Brain pericyte (primary cell): Measurements from ENCODE around the gene GABRA4.

Source experiments
- DNase-seq: peaks from one replicate; pipeline ENCODE4 v3.0.0-alpha.2; 2012; ENCODE audit warnings: low read depth, low spot score

The GABRA4 gene

DNA sequence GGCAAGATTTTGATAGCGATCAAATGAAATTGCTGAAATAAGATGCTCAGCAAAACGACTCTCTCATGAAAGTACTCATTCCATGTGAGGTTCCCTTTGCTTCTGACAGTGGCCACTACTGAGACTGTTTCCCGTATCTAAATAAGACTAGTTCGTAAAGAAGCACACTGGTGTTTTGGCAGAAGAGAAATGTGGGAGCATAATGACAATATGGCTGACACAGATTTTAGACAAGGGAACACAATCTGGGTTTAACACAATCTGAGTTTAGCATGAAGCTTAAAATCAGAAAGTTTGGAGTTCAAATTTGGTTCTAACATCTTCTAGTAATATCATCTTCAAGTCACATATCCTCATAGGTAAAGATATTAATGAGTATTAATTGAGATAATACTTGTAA lies 13.7 kb downstream of the GABRA4 start:
- DNase-seq, result no peak

- no peak for DNase-seq
These were observed 14.1 kb downstream of the GABRA4 start for GRCh38 chr4:46979283-46979682.

DNA sequence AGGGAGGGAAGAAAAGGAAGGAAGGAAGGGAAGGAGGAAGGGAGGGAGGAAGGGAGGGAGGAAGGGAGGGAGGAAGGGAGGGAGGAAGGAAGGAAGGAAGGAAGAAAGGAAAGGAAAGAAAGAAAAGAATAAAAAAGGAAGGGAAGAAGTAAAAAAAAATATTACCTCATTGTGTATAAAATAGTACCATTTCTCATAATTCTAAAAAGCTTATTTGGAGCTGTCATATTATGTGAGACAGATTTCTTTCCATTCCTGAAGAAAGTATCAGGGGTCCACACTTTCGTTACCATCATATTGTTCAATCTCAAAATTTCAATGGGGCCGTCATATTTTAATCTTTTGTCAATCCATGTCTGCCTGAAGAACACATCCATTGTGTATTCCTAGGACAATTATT lies 16.1 kb downstream of the GABRA4 start:
- no peak for DNase-seq

GRCh38 chr4:46975812-46976553 lies 17.4 kb downstream of the GABRA4 start:
- DNase-seq, result no peak

DNA sequence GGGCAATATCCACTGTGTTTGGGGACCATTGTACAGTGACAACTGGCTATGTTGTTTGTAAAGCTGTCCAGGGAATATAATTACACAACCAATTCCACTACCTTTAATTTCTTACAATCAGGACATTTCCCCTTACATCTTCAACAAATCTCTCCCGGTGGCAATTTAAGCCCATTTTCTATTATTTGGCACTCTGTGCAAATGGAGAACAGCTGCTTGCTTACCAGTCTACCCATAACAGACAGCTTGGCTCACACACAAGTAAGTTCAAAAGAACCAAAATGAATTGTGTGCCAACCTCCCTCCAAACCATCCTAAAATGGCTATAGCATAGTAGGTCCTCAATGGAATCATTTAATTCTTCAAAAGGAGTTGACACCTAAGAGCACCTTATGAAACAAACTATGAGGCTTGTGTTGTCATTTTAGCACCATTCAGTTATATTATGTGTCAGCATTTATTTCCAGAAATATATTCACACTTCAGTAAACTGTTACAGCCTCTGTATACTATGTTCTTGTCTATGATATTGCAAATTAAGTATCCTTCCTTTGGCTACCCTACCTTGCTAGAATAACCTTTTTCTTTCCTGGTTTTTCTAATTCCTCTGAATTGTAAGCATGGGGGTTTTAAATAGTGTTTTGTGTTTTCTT lies 18.4 kb downstream of the GABRA4 start:
- no peak for DNase-seq

- no peak for DNase-seq
These were observed 24.5 kb downstream of the GABRA4 start for GRCh38 chr4:46968847-46969246.

- no peak for DNase-seq
These were observed 25.8 kb downstream of the GABRA4 start for GRCh38 chr4:46967631-46968030.

- DNase-seq, result no peak
These were observed 34.5 kb downstream of the GABRA4 start for GRCh38 chr4:46958742-46959488.

- DNase-seq, result no peak
These were observed 36.9 kb downstream of the GABRA4 start for GRCh38 chr4:46956451-46956850.

GRCh38 chr4:46955601-46956000 lies 37.8 kb downstream of the GABRA4 start:
- no peak for DNase-seq

DNA sequence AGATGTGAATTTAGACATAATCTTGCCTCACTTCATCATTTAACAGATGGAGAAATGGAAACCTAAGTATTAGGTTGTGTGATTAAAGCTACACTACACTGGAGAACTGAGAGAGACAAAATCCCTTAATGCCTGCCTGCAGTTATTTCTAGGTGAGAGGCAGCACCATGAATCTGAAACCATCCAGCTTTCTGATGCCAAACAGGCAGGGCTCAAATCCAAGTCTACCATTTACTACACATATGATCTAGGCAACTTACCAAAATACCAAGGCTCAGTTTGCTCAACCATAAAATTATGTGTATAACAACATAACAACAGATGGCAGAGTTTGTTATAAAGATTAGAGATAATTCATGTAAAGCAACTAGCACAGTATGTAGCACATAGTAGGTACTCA lies 38.7 kb downstream of the GABRA4 start:
- no peak for DNase-seq

- DNase-seq, result no peak
These were observed 39.8 kb downstream of the GABRA4 start for GRCh38 chr4:46953564-46953963.

- DNase-seq, result no peak
These were observed 40.9 kb downstream of the GABRA4 start for GRCh38 chr4:46952451-46952850.

- DNase-seq, result no peak
These were observed 42.6 kb downstream of the GABRA4 start for GRCh38 chr4:46950826-46951225.

DNA sequence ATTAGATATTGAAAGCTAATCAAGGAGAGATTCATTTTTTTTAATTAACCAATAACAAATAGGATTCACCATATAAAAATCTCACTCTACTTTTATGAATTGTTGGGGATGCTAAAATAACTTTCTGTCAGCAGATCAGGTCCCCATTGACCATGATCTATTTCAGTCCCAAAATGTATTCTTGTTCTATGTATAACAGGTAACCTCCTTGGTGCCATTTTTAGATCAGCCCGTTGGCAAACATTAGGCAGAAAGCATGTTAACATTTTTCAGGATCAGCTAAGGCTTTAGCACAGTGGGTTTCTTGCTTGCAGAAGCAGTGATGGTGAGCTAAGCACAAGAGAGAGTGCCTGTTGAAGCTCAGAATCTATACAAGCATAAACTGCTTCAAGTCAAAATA lies 43.6 kb downstream of the GABRA4 start:
- DNase-seq, result no peak

GRCh38 chr4:46947541-46947940 lies 45.8 kb downstream of the GABRA4 start:
- DNase-seq, result no peak

- DNase-seq, result no peak
These were observed 46.4 kb downstream of the GABRA4 start for GRCh38 chr4:46946919-46947536.

- DNase-seq, result no peak
These were observed 48.3 kb downstream of the GABRA4 start for GRCh38 chr4:46945062-46945461.

DNA sequence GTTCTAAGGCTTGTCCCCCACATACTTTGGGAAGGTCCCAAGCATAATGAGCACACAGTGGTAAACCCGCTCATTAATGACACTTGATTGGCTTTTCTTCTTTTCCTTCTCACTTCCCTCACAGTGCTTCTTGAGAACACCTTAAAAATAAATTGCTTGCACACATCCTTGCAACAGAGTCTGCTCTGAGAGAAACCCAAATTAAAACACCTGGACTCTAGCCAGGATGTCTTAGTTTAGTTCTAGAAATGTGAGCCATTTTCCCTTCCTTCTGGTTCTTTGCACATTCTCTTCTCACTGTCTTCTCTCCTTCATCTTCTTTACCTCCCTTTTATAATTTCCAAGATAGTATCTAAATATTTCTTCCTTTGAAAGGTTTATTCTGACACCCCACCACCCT lies 49.0 kb downstream of the GABRA4 start:
- DNase-seq, result no peak

- DNase-seq, result no peak
These were observed 55.9 kb downstream of the GABRA4 start for GRCh38 chr4:46937493-46937892.

- DNase-seq, result no peak
These were observed 58.7 kb downstream of the GABRA4 start for GRCh38 chr4:46934726-46935125.

DNA sequence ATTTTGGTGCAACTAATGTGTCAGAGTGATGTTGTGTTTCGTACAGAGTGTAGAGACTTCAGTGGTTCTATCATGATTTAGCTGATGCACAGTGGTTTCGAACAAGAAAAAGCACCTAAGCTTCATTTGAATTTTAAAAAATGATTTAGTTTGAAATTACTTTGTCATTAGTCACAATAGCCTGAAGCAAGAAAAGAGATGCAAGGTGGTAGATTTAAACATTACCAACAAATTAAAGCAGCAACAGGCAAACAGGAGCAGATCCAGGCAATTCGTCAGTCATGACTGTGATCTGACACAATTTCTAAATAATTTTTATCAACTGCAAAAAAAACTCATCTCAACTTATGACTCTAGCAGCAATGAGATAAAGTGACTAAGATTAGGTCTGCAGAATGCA lies 59.7 kb downstream of the GABRA4 start:
- no peak for DNase-seq
